Measurements from ENCODE around the gene EMC7. TPM values are rescaled to one million over a fixed set of nuclear protein-coding genes. Genes with fewer than 3 reads are reported as not detected.

Gene EMC7
- total RNA-seq, 1 experiment from 2014 or later = 55.6 TPM

DNA sequence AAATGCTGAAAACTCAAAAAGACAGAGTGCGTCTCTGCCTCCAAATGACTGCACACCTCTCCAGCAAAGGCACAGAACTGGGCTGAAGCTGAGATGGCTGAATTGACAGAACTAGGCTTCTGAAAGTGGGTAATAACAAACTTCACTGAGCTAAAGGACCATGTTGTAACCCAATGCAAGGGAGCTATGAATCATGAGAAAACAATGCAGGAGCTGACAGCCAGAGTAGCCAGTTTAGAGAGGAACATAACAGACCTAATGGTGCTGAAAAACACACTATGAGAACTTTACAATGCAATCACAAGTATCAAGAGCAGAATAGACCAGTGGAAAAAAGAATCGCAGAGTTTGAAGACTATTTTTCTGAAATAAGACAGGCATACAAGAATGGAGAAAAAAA lies 52.5 kb downstream of the EMC7 start:
- Histone ChIP-seq H4K5ac (ENCODE audit: insufficient read length, low read depth, low read length) (no peak overlapping the region), H2AK5ac (ENCODE audit: insufficient read length, low read length) (no peak overlapping the region), H2BK20ac (ENCODE audit: low read depth, low read length, poor library complexity, severe bottlenecking) (no peak overlapping the region), H3K4me2 (ENCODE audit: insufficient read depth, insufficient read length, low read length) (no peak overlapping the region), H3K4ac (ENCODE audit: low read depth, low read length) (no peak overlapping the region), H3K27me3 (ENCODE audit: insufficient read depth, low read length) (no peaks in the 10 kb centered on the region), H3K23me2 (ENCODE audit: insufficient read length, low read depth, low read length, poor library complexity, severe bottlenecking) (no peaks in the 10 kb centered on the region), H2AFZ (ENCODE audit: low read length) (no peak overlapping the region), H3K14ac (ENCODE audit: insufficient read depth, low read length) (no peak overlapping the region), H3K79me1 (ENCODE audit: insufficient read depth, low read depth, low read length, poor library complexity, severe bottlenecking) (no peaks in the 10 kb centered on the region), H2BK120ac (ENCODE audit: low read depth, low read length, poor library complexity, severe bottlenecking) (no peak overlapping the region), H4K20me1 (ENCODE audit: control insufficient read depth, insufficient read depth, insufficient read length) (no peaks in the 10 kb centered on the region), H3T11ph (ENCODE audit: low read length) (no peak overlapping the region), H3K9ac (ENCODE audit: extremely low read depth, insufficient read length, low read length) (no peak overlapping the region), H3K4me1 (ENCODE audit: insufficient read depth, low read length) (no peaks in the 10 kb centered on the region), H3K18ac (ENCODE audit: insufficient read length, low read depth, low read length) (no peak overlapping the region), H3K23ac (ENCODE audit: insufficient read length, low read depth, low read length) (no peak overlapping the region), H4K91ac (ENCODE audit: insufficient read length, low read depth, low read length) (no peak overlapping the region), H2BK5ac (ENCODE audit: insufficient read length, low read length) (no peak overlapping the region), H3K79me2 (ENCODE audit: insufficient read depth, low read length) (no peaks in the 10 kb centered on the region), H3K56ac (ENCODE audit: insufficient read length, low read depth, low read length) (no peak overlapping the region), H4K8ac (replicated peaks; ENCODE audit: insufficient read length, low read depth, low read length) (no peak overlapping the region), H2BK12ac (ENCODE audit: insufficient read length, low read depth, low read length) (no peak overlapping the region), H3K27ac (ENCODE audit: insufficient read length, low read depth, low read length) (no peak overlapping the region), H2BK15ac (ENCODE audit: low read depth, low read length) (no peak overlapping the region), H3K9me3 (ENCODE audit: control insufficient read depth, low read depth, low read length) (no peaks in the 10 kb centered on the region)
- Mint-ChIP-seq H3K36me3 (ENCODE audit: insufficient read depth in 1 of 3, low read depth in 3 of 3) (peaks cover 0 to 14% (median 9%) of the 10 kb centered on the region in 3 experiments; a peak in 5 of 7 replicates), H3K27me3 (ENCODE audit: low read depth) (peaks cover 9% of the 10 kb centered on the region; the same call in 1 of the 2 replicates), H3K9me3 (peaks cover 23 to 27% of the 10 kb centered on the region in 2 experiments), H3K4me1 (no peaks in the 10 kb centered on the region), H3K4me3 (no peak overlapping the region), H3K27ac (no peak overlapping the region)
- no peak for DNase-seq
- TF ChIP-seq, protein P1, sequence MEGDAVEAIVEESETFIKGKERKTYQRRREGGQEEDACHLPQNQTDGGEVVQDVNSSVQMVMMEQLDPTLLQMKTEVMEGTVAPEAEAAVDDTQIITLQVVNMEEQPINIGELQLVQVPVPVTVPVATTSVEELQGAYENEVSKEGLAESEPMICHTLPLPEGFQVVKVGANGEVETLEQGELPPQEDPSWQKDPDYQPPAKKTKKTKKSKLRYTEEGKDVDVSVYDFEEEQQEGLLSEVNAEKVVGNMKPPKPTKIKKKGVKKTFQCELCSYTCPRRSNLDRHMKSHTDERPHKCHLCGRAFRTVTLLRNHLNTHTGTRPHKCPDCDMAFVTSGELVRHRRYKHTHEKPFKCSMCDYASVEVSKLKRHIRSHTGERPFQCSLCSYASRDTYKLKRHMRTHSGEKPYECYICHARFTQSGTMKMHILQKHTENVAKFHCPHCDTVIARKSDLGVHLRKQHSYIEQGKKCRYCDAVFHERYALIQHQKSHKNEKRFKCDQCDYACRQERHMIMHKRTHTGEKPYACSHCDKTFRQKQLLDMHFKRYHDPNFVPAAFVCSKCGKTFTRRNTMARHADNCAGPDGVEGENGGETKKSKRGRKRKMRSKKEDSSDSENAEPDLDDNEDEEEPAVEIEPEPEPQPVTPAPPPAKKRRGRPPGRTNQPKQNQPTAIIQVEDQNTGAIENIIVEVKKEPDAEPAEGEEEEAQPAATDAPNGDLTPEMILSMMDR (conservative IDR thresholded peaks at IDR 0.05) = no peak
- no CpG with 5 or more reads among the region's 2 CpGs for WGBS (ENCODE audit: extremely low coverage, insufficient read length, low lambda C conversion rate)

Data from H9 (cell line).